HTR-8/SVneo (cell line): ENCODE measurements around the gene MEAF6.
A peak's percentile ranks its signal among the peaks of the same experiment; 100 is the strongest.

Experiments used
- DNase-seq: peaks from one replicate; pipeline ENCODE4 v3.0.0; 2011; ENCODE audit warnings: low spot score, mixed read lengths; ENCODE audit not compliant: insufficient read length
- FAIRE-seq: peaks from 2 replicates; lab custom pipeline; 2011; peaks lifted over from hg19 to GRCh38; lab: Jason Lieb, UNC

Gene MEAF6

GRCh38 chr1:37486680-37487618 is 27.6 kb downstream of the MEAF6 start:
- FAIRE-seq (no peak), DNase-seq (peak; percentile 75)

- FAIRE-seq, result no peak
- no peak for DNase-seq
These were observed 28.5 kb downstream of the MEAF6 start for GRCh38 chr1:37485902-37486679.

- FAIRE-seq (no peak), DNase-seq (no peak)
These were observed 30.1 kb downstream of the MEAF6 start for GRCh38 chr1:37484325-37485051.

GRCh38 chr1:37483785-37484184 is 30.8 kb downstream of the MEAF6 start:
- FAIRE-seq (no peak), DNase-seq (no peak)

GRCh38 chr1:37482796-37483744 is 31.5 kb downstream of the MEAF6 start:
- no peak for FAIRE-seq
- no peak for DNase-seq

GRCh38 chr1:37482004-37482785 is 32.4 kb downstream of the MEAF6 start:
- DNase-seq, result no peak

GRCh38 chr1:37481289-37482003 is 33.1 kb downstream of the MEAF6 start:
- DNase-seq, result no peak

More at GRCh38 chr1:37482004-37482785, 32.4 kb downstream of the MEAF6 start:
- no peak for FAIRE-seq

GRCh38 chr1:37480581-37481288 is 33.8 kb downstream of the MEAF6 start:
- no peak for DNase-seq
- FAIRE-seq, result no peak

More at GRCh38 chr1:37481289-37482003, 33.1 kb downstream of the MEAF6 start:
- FAIRE-seq, result no peak

- DNase-seq (no peak), FAIRE-seq (no peak)
These were observed 34.5 kb downstream of the MEAF6 start for GRCh38 chr1:37480125-37480466.

- FAIRE-seq (peak; percentile 16), DNase-seq (peak; percentile 76)
These were observed 35.1 kb downstream of the MEAF6 start for GRCh38 chr1:37479255-37480124.

GRCh38 chr1:37478890-37479254 is 35.7 kb downstream of the MEAF6 start:
- DNase-seq, result no peak
- no peak for FAIRE-seq

- FAIRE-seq (no peak), DNase-seq (no peak)
These were observed 36.1 kb downstream of the MEAF6 start for GRCh38 chr1:37478451-37478881.

- no peak for DNase-seq
- FAIRE-seq, result no peak
These were observed 36.6 kb downstream of the MEAF6 start for GRCh38 chr1:37477946-37478345.

- DNase-seq (no peak), FAIRE-seq (no peak)
These were observed 37.2 kb downstream of the MEAF6 start for GRCh38 chr1:37477198-37477931.

- DNase-seq (peak; percentile 69), FAIRE-seq (no peak)
These were observed 37.9 kb downstream of the MEAF6 start for GRCh38 chr1:37476460-37477197.
